ACC112 (cell line): ENCODE measurements around the gene KIAA1671.

Experiments used
- H2AFZ ChIP-seq: fragments of 200-600 bp; sonication (generic); one replicate; pipeline ENCODE4 v1.6.0; 2017; ENCODE audit warnings: antibody characterized with exemption, low read length; ENCODE audit not compliant: unreplicated experiment
- H3K27ac ChIP-seq: fragments of 200-600 bp; sonication (generic); 2 replicates; pipeline ENCODE4 v1.5.1; 2014; ENCODE audit warnings: low read depth, mild to moderate bottlenecking, antibody characterized with exemption, low read length, moderate library complexity
- H3K27me3 ChIP-seq: fragments of 200-600 bp; sonication (generic); 2 replicates; pipeline ENCODE4 v1.6.1; 2014; ENCODE audit warnings: mild to moderate bottlenecking, antibody characterized with exemption, low read length, moderate library complexity, mixed read lengths; ENCODE audit not compliant: insufficient read depth
- H3K36me3 ChIP-seq: fragments of 200-600 bp; sonication (generic); 2 replicates; pipeline ENCODE4 v1.6.1; 2016; ENCODE audit warnings: mild to moderate bottlenecking, antibody characterized with exemption, low read length, moderate library complexity, mixed read lengths; ENCODE audit not compliant: insufficient read depth
- H3K4me1 ChIP-seq: fragments of 200-600 bp; sonication (generic); one replicate; pipeline ENCODE4 v1.6.1; 2016; ENCODE audit warnings: low read length, mixed read lengths; ENCODE audit not compliant: insufficient read depth, unreplicated experiment, control insufficient read depth
- H3K4me3 ChIP-seq: fragments of 200-600 bp; sonication (generic); 2 replicates; pipeline ENCODE4 v1.5.1; 2014; ENCODE audit warnings: mild to moderate bottlenecking, low read depth, low read length
- H3K79me2 ChIP-seq: fragments of 200-600 bp; sonication (generic); one replicate; pipeline ENCODE4 v1.6.0; 2016; ENCODE audit warnings: low read length; ENCODE audit not compliant: control insufficient read depth, unreplicated experiment, insufficient read depth

KIAA1671 gene

DNA sequence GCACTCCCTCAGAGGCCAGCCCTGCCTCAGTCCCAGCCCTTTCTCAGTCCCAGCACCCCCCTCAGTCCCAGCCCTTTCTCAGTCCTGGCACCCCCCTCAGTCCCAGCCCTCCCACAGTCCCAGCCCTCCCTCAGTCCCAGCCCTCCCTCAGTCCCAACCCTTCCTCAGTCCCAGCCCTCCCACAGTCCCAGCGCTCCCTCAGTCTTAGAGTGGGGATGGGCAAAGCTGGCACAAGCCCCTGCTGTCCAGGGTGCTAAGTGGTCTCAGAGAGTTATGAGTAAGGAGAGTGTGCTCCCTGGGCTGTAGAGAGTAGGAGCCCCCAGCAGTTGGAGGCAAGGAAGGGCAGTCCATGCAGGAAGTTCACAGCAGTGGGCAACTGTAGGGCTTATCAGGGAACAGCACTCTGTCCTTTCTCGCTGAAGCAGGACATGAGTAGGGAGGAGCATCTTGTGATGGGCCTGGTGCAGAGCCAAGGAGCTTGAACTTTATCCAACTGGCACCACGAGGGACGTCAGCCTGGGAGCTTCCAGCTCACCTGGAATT lies 195.7 kb downstream of the KIAA1671 start:
- Histone ChIP-seq H3K27me3 (no peaks in the 10 kb centered on the region), H3K27ac (no peak overlapping the region)

DNA sequence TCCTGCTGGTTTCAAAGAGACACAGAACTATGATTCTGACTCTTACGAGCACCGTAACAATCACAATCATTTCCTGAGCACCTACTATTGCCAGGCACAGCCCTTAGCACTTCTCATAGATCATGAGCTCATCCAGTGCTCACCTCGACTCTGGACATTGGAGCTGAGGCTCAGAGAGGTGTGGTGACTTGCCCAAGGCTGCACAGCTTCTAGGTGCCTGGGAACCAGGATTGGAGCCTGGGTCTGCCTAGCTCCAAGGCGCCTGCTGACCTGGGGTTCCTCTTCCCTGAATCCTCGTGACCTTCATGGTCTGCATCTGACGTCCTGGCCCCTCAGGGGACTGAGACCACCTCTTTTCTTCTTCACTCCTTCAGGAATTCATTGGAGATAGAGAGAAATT lies 196.5 kb downstream of the KIAA1671 start:
- Histone ChIP-seq H3K36me3 (no peaks in the 10 kb centered on the region), H3K79me2 (no peaks in the 10 kb centered on the region), H2AFZ (no peak overlapping the region), H3K27ac (no peak overlapping the region), H3K27me3 (no peaks in the 10 kb centered on the region), H3K4me1 (peaks cover 1% of the 10 kb centered on the region), H3K4me3 (no peak overlapping the region)

More for the DNA sequence above, 195.7 kb downstream of the KIAA1671 start:
- no peak overlapping the region for H3K4me3 ChIP-seq
- no peaks in the 10 kb centered on the region for H3K36me3 ChIP-seq
- H2AFZ ChIP-seq, result no peak overlapping the region
- H3K4me1 ChIP-seq, result no peaks in the 10 kb centered on the region
- no peaks in the 10 kb centered on the region for H3K79me2 ChIP-seq

DNA sequence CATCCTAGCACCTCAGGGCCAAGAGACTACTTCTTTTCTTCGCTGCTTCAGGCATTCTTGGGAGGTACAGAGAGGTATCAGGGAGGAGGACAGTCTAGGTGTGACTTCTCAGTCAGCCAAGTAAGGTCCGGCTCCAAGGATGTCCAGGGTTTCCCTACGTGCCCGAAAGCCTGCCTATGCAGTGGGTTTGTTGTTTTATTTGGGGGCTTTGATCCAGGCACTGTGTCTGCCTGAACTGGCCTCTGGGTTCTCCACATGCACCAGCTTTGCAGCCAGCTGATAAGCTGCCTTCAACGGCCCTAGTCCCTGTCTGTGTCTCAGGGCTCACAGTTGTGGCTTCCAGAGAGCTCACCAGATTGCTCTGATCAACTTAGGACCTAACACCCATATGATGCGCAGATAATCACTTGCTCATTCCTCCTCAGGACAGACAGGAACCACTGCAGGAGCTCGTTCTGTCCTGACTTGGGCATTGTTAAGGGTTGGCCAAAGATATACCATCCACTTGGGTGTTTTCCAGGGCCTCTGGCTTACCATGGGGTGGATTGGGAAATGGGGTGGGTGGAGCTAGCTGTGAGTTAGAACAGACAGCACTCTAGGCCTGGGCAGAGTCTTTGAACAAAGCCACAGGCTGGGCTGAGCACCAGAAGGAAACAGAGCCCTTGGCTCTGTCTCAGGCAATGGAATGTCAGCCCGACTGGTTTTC lies 201.6 kb downstream of the KIAA1671 start:
- Histone ChIP-seq H3K4me1 (peaks cover 11% of the 10 kb centered on the region), H3K36me3 (no peaks in the 10 kb centered on the region), H3K79me2 (no peaks in the 10 kb centered on the region), H3K4me3 (no peak overlapping the region), H2AFZ (no peak overlapping the region), H3K27me3 (no peaks in the 10 kb centered on the region), H3K27ac (no peak overlapping the region)

DNA sequence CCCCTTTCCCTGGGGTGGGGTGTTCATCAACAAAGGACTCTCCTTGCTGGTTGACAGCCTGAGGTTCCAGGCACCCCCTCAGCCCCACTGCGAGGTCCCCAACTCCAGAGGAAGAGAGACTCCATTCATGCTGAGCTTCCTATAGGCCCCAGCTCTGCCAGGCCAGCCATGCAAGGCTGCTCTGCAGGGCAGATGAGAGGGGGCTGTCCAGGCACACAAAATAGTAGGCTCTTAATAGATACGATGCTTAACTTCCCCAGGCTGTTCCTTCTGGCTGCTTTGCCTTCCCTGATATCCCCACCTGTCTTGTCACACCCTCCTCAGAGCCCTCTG lies 202.1 kb downstream of the KIAA1671 start:
- no peak overlapping the region for H3K4me3 ChIP-seq
- no peaks in the 10 kb centered on the region for H3K27me3 ChIP-seq
- H3K4me1 ChIP-seq, result peaks cover 11% of the 10 kb centered on the region
- no peak overlapping the region for H2AFZ ChIP-seq
- no peak overlapping the region for H3K27ac ChIP-seq
- no peaks in the 10 kb centered on the region for H3K36me3 ChIP-seq
- H3K79me2 ChIP-seq, result no peaks in the 10 kb centered on the region

DNA sequence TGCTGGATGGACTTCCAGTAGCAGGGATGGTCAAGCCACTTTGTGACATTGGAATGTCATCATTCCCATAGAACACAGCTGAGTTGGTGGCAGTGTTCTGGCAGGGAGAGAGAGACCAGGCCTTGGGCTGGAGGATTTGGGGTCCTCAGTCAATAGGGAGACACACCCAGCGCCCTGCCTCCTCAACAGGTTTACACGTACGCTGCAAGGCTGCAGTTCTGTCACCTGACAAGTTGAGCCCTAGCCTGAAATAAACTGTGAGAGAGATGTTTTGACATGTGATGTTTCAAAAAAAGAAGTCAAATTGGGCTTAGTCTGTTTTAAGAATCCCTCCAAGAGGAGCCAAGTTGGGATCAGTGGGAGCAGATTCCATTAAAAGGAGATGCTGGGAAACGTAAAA lies 204.2 kb downstream of the KIAA1671 start:
- Histone ChIP-seq H3K27ac (no peak overlapping the region), H3K27me3 (no peaks in the 10 kb centered on the region), H3K36me3 (no peaks in the 10 kb centered on the region), H3K79me2 (no peaks in the 10 kb centered on the region), H3K4me3 (no peak overlapping the region), H2AFZ (no peak overlapping the region), H3K4me1 (peaks cover 11% of the 10 kb centered on the region)

DNA sequence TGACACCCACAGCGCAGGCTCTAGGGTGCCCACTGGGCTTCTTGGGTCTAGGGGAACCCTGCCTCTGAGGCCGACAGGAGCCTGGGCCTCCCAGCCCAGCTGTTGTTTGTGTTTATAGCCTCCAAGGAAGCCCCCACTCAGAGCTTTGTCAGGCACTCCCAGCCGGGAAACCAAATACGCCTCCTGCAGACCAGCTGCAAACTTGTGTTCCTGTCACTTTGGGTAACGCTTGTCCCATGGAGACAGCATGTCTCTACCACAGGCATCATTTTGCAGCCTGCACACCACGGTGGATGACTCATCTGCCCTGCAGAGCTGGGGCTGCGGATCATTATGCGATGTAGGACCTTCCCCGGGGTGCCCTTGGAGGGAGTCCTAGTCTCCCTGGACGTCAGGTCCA lies 206.5 kb downstream of the KIAA1671 start:
- no peak overlapping the region for H3K27ac ChIP-seq
- no peak overlapping the region for H3K4me3 ChIP-seq
- no peak overlapping the region for H2AFZ ChIP-seq
- no peaks in the 10 kb centered on the region for H3K27me3 ChIP-seq
- H3K79me2 ChIP-seq, result no peaks in the 10 kb centered on the region
- H3K36me3 ChIP-seq, result no peaks in the 10 kb centered on the region
- H3K4me1 ChIP-seq, result peaks cover 10% of the 10 kb centered on the region

DNA sequence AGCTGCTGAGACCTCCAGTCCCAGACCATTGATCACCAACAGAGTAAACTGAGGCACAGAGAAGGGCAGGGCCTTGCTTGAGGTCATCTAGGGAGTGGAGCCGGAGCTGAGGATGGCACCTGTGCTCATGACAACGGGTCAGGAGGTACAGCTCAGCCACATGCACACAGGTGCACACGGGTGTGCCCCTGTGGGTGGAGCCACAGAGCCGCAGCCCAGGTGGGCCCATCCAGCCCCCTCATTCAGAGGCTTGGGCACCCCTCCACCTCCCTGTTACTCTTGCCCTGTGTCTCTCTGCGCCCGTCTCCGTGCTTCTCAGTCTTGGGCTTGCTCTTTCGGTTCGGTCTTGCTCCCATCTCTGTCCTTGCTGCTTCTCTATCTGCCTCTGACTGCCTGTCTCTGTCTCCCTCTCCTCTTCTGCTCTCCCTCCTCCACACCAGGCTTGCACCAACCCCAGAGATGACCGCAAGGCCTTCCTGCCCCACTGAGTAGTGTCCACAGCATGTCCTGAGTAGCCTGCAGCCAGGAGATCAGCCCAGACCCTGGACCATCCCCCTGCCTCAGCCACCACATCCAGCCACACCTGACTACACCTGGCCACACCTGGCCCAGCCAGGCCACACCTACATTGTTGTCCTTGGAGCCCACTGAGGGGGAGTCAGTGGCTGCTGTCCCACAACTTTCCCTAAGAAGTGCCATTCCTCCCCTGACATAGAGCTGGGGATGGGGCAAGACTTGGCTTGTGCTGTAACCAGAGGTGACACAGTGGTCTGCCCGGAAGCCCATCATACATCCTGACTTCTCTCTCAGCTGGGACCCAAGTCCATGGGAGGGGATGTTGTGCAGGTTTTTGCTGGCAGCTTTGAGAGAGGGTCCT lies 207.8 kb downstream of the KIAA1671 start:
- Histone ChIP-seq H3K27ac (no peak overlapping the region), H3K4me1 (no peaks in the 10 kb centered on the region), H2AFZ (no peak overlapping the region), H3K27me3 (no peaks in the 10 kb centered on the region), H3K36me3 (no peaks in the 10 kb centered on the region), H3K4me3 (no peak overlapping the region), H3K79me2 (no peaks in the 10 kb centered on the region)

DNA sequence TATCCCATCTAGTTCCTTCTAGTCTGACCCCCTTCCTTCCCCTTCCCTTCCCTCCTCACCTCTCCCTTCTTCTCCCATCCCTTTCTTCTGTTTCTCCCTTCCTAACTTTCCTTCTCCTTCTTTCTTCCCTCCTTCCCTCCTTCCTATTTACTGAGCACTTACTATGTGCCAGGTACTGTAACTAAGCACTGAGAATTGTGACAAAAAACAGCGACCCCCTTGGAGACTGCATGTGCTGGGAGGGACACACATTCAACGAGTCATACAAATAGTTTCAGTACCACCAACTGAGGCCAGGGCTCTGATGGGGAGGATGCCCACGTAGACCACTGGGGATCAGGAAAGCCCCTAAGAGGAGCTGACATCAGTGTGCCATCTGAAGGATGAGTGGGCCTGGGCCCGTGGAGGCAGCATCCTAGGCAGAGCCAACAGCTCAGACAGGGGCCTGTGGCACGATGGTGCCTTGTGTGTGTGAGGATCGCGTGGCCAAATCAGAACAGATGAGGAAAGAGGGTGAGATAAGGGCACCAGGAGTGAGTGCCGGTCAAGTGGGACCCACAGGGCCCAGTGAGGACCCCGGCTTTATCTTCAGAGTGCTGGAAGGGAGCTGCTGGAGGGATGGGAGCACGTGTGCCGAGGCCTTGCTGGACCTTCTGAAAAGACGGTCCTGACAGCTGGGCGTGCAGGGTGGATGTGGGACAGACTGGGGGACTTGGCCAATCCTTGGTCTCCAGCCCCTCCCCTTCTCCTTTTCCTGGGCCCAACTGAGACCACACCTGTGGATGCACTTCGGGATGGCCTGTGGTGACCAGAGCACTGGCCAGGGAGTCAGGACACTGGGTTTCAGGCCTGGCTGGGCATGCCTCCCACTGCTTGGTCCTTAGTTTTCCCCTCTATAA lies 208.8 kb downstream of the KIAA1671 start:
- Histone ChIP-seq H3K79me2 (no peaks in the 10 kb centered on the region), H3K27ac (no peak overlapping the region), H2AFZ (no peak overlapping the region), H3K36me3 (no peaks in the 10 kb centered on the region), H3K4me1 (no peaks in the 10 kb centered on the region), H3K27me3 (no peaks in the 10 kb centered on the region), H3K4me3 (no peak overlapping the region)

DNA sequence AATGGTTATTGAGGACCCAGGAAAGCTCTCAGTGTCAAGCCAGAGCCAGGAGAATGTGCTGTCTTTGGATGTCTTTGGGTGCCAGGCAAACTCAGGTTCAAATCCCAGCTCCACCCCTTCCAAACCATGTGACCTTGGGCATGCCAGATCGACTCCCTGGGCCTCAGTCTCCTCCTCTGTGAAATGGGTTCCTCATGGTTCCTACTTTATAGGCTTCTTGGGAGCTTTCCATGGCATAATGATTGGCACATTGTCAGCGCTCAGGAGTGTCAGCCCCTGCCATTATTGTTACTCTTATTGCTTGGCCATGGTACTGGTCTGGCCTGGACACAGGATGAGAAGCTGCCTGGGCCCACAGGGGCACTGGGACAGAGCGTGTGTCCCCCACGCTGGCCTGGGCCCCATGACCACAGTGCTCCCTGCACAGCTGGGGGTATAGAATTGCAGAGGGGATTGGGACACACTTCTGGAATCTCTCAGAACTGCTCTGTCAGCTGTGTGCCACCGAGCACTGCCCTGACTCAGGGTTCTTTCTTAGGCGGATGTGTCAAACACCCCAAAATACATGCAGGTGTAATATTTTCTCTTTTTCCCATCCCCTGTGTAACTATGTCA lies 209.5 kb downstream of the KIAA1671 start:
- no peak overlapping the region for H3K4me3 ChIP-seq
- H3K4me1 ChIP-seq, result no peaks in the 10 kb centered on the region
- no peaks in the 10 kb centered on the region for H3K27me3 ChIP-seq
- H3K79me2 ChIP-seq, result no peaks in the 10 kb centered on the region
- H2AFZ ChIP-seq, result no peak overlapping the region
- H3K36me3 ChIP-seq, result no peaks in the 10 kb centered on the region
- H3K27ac ChIP-seq, result no peak overlapping the region

DNA sequence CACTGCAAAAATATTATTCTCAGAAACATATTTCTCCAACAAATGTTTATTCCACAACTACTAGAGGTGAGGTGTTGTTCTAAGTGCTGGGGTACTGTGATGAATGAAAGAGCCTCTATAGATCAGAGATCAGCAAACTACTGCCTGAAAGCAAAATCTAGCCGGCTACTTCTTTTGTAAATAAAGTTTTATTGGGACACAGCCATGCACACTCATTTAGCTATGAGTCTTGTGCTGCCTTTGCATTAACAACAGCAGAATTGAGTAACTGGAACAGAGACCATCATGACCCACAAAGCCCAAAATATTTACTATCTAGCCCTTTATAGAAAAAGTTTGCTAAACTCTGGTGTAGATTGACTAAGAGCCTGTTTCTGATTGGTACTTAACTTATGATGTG lies 210.0 kb downstream of the KIAA1671 start:
- Histone ChIP-seq H3K4me3 (no peak overlapping the region), H3K27me3 (no peaks in the 10 kb centered on the region), H3K4me1 (no peaks in the 10 kb centered on the region), H2AFZ (no peak overlapping the region), H3K27ac (no peak overlapping the region), H3K36me3 (no peaks in the 10 kb centered on the region), H3K79me2 (no peaks in the 10 kb centered on the region)
